ENCODE measurements around the gene SUCLG2.
A peak's percentile ranks its signal among the peaks of the same experiment; 100 is the strongest.

SUCLG2 gene

DNA sequence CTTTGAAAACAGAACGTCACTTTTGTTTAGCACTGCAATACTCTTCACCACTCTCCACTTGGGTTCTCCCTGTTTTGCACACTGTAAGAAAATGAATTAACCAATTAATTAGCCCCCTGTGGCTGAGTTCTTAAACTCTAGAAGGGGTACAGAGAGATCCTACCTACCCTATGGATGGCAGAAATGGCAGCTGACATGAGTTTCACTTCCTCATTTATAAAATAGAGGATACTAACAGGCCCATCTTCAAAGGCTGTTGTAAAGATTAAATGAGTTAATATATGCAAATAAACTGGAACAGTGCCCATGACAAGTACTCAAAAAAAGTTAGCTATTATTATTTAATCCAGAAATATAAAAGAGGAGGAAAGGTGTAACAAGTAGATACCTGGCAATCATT lies 36.9 kb downstream of the SUCLG2 start:
- DNase-seq (ENCODE audit: low read depth) = no peak
- TF ChIP-seq CTCF (conservative IDR thresholded peaks at IDR 0.05; ENCODE audit: low read depth, low read length) = no peak
- H3K4me3 ChIP-seq (ENCODE audit: low read length) = no peak overlapping the region

DNA sequence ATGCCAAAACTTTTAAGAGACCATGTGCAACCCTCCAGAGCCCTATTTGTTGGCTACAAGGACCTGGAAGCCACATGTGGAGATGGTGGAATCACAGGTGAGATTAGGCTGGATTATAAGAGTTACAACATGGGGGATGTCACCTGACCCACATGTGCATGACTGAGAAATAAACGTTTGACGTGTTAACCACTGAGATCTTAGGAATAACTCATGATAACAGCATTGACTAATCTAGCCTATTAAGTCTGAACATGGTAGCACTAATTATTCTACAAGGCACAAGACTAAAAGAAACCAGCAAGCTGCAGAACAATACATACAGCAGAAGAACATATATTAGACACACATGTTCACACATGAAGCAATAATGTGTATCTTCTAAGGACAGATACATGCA lies 38.4 kb downstream of the SUCLG2 start:
- no peak for TF ChIP-seq CTCF (conservative IDR thresholded peaks at IDR 0.05; ENCODE audit: low read depth, low read length)
- DNase-seq (ENCODE audit: low read depth) = no peak
- H3K4me3 ChIP-seq (ENCODE audit: low read length) = no peak overlapping the region

- no peak overlapping the region for H3K4me3 ChIP-seq (ENCODE audit: low read length)
- DNase-seq (ENCODE audit: low read depth) = no peak
- TF ChIP-seq CTCF (conservative IDR thresholded peaks at IDR 0.05; ENCODE audit: low read depth, low read length) = no peak
These were observed 40.2 kb downstream of the SUCLG2 start for GRCh38 chr3:67614195-67614594.

DNA sequence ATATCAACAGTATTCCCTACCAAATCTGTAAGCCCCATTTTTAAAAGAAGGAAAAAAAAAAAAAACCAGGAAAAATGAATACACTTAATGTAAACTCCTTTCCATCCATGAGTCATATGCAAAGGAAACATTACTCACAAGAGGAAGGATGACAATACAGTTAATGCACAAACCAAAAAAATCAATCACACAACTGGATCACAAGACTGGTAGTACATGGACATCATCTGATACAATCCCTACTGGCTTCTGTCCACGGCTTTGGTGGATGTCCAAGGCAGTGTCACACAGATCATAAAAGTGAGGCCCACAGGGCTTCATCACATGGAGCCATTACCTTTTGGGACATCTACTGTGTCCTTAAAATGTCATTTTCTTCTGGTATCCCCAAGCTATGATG lies 44.0 kb downstream of the SUCLG2 start:
- H3K4me3 ChIP-seq (ENCODE audit: low read length) = no peak overlapping the region
- no peak for TF ChIP-seq CTCF (conservative IDR thresholded peaks at IDR 0.05; ENCODE audit: low read depth, low read length)
- no peak for DNase-seq (ENCODE audit: low read depth)

DNA sequence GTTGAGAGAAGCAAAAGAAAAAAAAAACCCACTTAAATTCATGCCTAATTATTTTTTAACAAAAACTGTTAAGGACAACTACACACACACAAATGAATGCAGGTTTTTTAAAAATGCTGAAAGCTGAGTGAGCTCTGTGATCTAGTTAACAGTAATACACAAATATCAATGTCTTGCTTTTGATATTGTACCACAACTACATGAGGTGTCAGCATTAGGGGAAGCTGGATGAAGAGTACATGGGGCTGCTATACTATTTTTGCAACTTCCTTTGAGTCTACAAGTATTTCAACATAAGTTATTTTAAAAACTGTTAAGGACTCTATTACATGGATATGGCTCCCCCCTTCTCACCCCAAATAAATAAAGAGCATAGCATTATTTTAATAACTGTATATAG lies 44.7 kb downstream of the SUCLG2 start:
- no peak overlapping the region for H3K4me3 ChIP-seq (ENCODE audit: low read length)
- TF ChIP-seq CTCF (conservative IDR thresholded peaks at IDR 0.05; ENCODE audit: low read depth, low read length) = no peak
- DNase-seq (ENCODE audit: low read depth) = no peak

GRCh38 chr3:67608034-67608433 lies 46.4 kb downstream of the SUCLG2 start:
- H3K4me3 ChIP-seq (ENCODE audit: low read length) = no peak overlapping the region
- no peak for DNase-seq (ENCODE audit: low read depth)
- no peak for TF ChIP-seq CTCF (conservative IDR thresholded peaks at IDR 0.05; ENCODE audit: low read depth, low read length)

DNA sequence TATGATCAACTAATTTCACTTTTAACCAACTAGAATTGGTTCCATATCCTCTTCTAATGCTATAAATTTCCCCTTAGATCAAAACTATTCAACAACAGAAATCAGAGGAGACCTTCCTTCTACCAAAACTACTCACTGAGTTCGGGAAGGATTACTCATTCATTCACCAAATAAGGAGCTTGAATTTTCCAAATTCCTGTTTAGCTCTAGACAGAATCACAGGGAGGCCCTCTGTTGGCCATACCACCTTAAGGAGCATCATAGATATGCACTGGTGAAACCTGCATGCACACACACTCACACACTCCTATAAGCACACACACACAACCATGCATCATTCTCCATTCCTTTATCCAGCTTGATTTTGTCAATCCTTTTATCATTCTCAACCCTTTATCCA lies 49.0 kb downstream of the SUCLG2 start:
- TF ChIP-seq CTCF (conservative IDR thresholded peaks at IDR 0.05; ENCODE audit: low read depth, low read length) = peak; percentile 35
- no peak for DNase-seq (ENCODE audit: low read depth)
- H3K4me3 ChIP-seq (ENCODE audit: low read length) = no peak overlapping the region
